Measurements from ENCODE around the gene PSMF1.

GRCh38 chr20:1108437-1108920 is 9.9 kb upstream of the PSMF1 start:
- TF ChIP-seq, protein P1, sequence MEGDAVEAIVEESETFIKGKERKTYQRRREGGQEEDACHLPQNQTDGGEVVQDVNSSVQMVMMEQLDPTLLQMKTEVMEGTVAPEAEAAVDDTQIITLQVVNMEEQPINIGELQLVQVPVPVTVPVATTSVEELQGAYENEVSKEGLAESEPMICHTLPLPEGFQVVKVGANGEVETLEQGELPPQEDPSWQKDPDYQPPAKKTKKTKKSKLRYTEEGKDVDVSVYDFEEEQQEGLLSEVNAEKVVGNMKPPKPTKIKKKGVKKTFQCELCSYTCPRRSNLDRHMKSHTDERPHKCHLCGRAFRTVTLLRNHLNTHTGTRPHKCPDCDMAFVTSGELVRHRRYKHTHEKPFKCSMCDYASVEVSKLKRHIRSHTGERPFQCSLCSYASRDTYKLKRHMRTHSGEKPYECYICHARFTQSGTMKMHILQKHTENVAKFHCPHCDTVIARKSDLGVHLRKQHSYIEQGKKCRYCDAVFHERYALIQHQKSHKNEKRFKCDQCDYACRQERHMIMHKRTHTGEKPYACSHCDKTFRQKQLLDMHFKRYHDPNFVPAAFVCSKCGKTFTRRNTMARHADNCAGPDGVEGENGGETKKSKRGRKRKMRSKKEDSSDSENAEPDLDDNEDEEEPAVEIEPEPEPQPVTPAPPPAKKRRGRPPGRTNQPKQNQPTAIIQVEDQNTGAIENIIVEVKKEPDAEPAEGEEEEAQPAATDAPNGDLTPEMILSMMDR (conservative IDR thresholded peaks at IDR 0.05 in 1 of 2, IDR thresholded peaks at IDR 0.05 in 1 of 2; ENCODE audit: low read depth in 1 of 2, low read length in 2 of 2), result peak; percentile 78 to 92
- TF ChIP-seq EZH2 (IDR thresholded peaks at IDR 0.05; ENCODE audit: low read length, missing control alignments), result no peak

All from fibroblast of lung (primary cell).